ENCODE results near the gene ADAMTS17.
"Not testable (repeated sequence)": the region's sequence is repeated elsewhere in the genome, so short reads cannot be mapped to it uniquely, and the experiment has no call there.

The ADAMTS17 gene

DNA sequence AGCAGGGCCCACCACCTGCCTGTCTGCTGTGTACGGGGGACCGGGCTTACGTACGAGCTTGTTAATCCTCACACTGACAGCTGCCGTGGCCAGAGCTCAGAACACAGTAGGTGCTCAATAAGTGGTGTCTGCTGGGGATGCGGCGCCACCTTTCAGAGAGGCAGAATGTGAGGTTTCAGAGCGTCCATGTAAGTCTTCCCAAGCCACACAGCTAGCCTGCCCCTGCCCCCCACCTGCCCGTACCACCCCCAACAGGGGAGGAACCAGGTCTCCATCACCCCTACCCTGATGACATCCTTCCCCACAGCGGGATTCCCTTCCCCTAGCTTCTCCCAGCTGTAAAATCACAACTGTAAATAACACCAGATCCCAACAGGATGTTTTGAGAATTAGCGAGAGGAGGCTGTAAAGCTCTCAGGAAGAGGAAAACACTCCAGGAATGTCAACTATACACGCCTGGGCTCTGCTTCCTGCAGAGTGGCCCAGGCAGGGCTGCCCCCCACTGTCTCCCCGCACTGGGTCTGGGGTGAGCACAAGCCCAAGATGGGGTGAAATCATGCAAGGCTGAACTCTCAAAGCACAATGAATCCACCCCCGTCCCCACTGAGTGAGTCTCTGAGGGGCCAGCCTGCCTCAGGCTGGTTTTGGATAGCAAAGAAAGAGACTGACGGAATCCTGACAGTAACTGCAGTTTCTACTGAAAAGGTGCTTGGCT is 358.4 kb downstream of the ADAMTS17 start:
- no peak for DNase-seq

DNA sequence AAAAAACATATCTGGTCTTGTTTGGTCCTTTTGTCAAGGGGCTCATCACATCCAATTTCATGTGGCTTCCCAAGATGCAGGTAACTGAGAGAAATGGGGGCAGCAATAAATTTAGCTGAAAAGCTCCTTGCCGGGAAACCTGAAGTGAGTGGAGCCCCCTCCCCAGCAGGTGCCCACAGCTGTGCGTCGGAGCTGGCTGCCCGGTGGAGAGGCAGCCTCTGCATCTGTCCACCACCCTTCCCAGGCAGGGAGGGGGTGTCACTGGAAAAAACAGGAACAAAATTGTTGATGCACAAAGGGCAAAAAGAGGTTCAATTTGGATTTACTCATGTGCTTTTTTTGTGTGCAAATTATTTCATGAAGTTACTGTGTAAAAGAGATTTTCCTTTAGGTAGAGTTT is 359.1 kb downstream of the ADAMTS17 start:
- no peak for DNase-seq

DNA sequence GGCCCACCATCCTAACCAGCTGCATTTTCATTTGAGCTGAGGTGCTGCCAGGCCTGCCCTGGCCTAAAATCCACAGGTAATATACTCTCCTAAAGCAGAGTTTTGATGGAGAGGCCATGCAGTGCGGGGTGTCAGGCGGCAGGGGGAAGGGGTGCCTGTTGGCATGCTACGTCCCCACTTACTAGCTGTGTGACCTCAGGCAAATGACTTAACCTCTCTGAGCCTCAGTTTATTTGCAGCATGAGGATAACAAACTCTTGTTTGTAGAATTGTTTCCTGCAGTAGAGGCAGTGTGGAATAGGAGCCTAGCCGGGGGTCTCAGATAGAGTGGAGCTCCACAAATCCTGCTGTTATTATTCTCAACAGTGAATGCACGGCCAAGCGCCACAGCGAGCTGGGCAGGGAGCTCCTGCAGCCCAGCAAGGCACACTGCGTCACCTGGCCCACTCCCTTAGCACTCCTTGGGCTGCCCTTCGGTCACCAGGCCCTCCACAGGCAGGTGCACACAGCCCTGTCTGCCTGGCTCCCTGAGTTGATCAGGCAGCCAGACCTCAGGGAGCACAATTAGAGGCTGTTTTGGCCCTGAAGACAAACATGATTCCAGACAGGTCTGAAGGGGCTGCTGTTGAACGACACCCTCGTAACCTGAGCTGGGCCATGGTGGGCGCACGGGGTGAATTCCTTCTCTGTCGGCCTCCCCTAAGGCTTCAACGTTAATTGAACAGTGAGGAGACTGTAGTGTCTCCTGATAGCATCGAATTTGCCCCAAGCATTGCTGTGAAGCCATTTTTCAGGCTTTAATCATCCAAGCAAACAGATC is 359.7 kb downstream of the ADAMTS17 start:
- DNase-seq, result no peak

DNA sequence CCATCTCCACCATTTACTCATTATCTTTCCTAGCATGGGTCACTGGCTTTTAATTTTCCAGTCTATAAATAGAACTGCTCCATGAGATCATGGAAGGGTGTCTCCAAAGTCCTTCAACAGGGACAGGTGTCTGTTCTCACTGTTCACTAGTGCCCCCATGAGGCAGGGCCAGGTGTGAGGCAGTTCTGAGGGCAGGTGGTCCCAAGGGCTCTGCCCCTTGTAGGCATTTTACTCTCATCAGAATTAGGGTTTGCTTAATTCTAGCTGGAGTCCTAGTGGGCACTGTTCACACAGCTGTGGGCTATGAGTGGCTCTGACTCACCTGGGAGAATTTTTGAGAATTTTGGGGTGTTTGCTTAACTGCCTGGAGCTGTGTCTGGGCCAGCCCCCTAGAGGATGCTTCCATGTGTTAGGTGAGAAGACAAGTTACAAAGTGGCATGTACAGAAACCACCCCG is 360.6 kb downstream of the ADAMTS17 start:
- no peak for DNase-seq

DNA sequence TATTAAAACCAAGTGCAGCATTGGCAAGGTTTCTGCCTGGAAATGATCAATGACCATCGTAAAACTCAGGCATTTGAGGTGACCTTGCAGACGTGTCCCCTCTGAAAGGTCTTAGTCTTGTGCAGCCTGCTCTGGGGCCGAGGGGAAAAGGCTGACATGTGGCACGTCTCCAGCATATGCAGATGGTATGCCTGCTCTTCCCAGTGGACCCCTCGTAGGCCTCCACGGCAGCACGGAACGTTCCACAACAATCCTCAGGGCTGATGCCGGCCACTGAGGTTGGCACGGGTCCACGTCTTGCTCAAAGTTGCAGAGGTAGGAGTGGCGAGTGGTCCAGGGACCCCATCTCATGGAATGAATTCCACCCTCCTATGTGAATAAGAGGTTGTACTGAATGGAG is 361.0 kb downstream of the ADAMTS17 start:
- no peak for DNase-seq

DNA sequence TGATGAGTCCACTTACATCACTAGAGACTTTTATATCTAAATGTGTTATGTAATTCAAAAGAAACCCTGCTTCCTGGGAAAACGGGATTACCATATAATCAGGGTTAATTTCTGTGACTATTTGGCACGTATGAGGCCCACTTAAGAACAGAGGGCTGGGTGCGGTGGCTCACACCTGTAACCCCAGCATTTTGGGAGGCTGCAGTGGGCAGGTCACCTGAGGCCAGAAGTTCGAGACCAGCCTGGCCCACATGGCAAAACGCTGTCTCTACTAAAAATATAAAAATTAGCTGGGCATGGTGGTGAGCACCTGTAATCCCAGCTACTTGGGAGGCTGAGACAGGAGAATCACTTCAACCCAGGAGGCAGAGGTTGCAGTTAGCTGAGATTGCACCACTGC is 361.9 kb downstream of the ADAMTS17 start:
- DNase-seq, result not testable (repeated sequence)

DNA sequence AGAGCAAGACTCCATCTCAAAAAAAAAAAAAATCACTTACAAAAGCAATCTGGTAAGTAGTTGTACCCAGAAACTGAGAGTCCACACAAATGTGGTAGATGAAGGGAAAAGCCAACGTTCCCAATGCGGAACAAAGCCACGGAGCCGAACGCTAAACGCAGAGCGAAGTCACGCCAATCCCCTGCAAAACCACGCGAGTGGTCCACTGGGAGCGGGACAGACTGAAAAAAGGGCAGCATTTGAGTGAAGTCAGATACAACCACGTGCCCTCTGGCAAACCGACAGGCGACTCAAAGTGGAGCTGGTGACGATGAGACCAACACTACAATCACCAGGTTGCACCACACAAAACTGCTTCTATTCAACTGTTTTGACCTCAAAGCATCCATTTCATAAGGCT is 362.4 kb downstream of the ADAMTS17 start:
- no peak for DNase-seq

DNA sequence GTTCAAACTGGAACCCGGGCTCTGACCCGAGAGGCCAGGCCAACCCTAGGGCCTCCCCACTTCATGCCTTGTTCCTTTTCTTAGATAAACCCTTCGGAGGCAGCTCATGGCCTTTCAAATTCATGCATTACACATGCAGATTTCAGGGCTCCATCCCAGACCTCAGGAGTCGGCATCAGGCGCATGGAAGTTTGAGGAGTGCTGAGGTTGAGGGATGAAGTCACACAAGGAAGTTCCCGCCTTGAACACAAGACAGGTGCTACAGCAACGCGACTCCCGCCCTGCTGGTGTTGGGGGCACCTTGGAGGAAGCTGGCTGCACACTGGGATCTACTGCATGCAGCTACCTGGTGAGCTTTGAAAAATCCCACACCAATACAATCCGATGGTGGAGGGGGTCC is 363.3 kb downstream of the ADAMTS17 start:
- DNase-seq, result no peak

DNA sequence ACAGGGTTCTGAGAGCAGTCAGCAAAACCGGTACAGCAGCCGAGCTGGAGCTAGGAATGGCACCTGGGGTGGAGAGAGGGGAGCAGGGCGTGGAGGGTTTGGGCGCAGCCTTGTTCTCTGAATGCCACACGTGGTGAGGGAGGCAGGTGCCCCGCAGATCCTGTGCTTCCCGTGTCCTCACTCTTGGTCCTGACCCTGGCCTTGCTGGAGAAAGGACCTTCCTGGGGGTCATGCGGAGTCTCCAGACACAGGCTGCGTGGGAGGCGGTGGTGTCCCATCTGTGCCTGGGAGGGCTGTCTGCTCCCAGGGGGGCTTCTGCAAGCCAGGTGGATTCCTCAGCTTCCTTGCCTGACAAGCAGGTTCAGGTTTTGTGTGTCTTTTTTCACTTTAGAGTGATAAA is 363.8 kb downstream of the ADAMTS17 start:
- no peak for DNase-seq

DNA sequence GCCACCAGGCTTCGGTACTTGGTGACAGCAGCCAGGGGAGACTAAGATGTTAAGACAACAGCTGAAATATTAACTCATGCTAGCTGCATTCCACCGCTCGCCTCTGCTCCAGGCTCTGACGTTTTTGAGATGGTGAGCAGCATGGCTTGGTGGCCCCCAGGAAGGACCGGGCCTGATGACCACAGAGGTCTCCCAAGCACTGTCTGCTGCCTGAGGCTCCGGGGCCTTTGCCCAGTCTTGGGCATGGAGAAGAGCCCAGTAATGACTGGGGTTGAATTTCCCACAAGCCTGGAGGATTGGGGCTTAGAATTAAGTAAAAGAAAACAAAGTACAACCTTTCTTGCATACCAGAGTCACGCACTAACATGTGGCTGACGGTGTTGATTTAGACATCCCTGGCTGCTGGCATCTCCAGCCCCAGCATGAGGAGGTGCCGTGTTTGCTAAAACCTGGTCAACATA is 364.9 kb downstream of the ADAMTS17 start:
- no peak for DNase-seq

DNA sequence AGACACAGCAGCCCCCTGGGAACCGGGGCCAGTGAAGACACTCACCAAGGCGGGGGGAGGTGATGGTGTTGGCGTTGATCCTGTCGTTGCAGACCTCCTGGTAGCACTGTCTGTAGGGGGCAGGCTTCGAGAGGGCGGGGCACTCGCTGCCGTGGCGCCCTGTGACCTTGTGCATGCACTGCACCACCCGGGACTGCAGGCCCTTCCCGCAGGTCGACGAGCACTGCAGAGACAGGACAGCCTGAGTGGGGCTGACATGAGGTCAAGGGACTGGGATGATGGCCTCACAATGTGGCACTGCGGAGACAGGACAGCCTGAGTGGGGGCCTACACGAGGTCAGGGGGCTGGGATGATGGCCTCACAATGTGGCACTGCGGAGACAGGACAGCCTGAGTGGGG is 365.8 kb downstream of the ADAMTS17 start:
- no peak for DNase-seq

DNA sequence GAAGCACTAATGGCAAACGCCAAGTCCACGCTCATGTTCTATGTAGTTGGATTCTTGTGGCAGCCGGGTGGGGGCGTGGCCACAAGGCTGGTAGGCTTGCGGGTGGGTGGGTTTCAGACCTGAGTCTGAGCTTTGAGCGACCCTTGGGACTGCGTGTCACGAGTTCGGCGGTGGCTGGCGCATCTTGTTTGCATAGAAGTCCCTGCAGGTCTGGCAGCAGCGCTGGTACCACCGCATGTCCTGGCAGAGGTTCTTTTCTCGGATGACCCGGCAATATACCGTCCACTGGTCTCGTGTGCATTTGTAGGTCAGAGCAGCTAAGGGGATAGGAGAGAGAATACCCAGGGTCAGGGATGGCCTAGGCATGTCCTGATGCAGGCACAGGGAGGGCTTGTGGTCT is 367.5 kb downstream of the ADAMTS17 start:
- no peak for DNase-seq

DNA sequence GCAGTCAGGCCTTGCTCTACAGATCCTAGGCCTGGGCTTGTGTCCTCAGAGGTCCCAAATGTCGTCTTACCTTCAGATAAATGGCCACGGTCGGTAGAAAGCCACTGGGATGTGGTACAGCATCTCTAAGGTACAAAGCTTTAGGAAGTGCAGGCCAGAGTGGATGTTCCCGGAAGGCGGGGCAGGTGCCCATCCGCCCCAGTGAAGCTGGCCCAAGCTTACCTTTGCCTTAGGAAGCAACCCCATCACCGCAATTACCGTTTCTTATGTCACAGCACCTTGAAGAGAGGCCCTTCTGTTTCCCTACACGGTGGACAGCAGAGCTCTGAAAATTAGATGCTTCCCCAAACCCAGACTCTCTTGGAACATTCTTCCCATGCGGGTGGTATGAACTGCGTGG is 368.4 kb downstream of the ADAMTS17 start:
- no peak for DNase-seq

DNA sequence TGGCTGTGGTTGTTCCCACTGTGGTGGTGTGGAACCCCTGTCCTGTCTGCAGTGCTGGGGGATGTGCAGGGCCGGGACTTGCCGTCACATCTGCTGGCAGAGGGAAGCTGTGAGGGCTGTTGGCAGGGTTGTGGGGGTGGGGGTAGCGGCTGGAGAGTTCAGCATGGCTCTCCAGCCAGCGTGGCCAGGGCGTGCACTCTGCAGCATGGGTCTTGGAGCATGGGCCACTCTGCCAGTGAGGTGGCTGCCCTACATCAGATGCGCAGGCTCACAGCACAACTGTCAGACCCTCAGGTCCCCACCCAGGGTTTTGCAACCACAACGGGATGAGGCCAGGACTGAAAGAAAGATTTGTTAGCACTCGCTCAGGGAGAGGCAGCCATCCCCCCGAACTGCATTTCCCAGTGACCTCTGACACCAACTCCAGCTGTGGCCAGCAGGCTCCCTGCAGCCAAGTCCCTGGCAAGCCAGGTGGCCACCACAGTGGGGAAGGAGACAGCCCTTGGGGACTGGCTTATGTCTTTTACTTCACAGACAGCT is 370.8 kb downstream of the ADAMTS17 start:
- DNase-seq, result no peak

DNA sequence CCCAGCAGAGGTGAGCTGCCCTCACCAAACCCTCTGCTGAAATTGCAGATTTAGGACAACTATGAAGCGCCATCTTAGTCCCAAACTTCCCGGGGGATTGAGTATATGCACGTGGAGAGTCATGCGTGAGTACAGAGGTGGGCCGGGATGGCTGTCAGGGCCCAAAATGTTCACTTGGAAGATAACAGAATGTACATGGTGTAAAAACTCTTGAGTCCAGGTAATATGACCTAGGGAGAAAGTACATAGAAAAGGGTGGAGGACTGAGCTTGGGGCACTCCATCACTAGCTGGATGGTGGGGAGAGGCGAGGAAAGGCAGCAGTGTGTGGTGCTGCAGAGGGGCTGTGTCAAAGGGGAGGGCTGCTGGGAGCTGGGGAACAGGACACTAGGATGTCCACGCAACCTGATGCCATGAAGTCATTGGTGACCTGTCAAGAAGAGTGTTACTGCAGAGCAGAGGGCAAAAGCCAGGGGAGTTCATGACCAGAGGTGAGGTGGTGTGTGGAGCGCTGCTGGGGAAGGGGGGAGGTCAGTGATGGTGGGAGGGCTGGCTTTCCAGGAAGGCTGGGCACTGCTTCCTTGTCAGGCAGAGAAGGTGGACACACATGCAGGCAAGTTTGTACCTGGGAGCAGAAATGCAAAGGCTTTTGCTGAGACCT is 372.4 kb downstream of the ADAMTS17 start:
- no peak for DNase-seq

DNA sequence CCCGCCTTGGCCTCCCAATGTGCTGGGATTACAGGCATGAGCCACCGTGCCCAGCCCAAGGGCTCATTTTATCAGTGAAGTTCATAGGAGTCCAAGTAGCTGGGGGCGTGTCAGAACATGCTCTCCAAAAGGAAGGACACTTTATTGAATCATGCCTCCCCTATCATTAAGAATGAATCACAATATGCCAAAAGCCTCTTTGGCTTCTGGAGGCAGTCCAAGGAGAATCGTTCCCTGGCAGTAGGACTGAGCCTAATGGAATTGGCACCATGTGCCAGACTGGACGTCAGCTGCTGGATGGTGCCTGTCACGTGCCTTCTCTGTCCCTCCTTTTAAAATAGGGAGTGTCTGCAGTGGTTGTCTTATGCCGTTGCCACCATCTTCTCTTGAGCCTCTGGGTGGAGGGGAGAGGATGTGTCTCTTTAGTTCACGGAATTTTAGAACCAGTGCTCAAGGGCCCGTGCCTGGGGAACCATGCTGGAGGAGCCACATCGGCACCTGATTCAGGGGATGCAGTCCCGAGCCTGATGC is 373.9 kb downstream of the ADAMTS17 start:
- DNase-seq, result no peak

DNA sequence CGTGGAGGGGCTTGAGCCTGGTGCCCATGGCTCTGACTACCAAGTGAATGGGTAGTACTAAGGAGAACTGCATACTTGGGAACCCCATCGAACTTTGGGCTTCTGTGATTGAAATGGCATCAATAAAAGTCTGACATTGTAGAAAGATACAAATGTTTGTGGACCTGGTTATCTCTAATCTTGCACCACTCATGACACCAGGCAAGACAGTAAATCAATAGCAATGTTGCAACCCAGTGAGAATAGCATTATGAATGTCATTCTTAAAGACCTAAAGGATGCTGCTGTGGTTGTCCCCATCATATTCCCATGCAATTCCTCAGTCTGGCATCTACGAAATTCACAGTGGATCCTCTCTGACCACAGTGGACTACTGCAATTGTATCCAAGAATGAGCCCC is 375.0 kb downstream of the ADAMTS17 start:
- no peak for DNase-seq

DNA sequence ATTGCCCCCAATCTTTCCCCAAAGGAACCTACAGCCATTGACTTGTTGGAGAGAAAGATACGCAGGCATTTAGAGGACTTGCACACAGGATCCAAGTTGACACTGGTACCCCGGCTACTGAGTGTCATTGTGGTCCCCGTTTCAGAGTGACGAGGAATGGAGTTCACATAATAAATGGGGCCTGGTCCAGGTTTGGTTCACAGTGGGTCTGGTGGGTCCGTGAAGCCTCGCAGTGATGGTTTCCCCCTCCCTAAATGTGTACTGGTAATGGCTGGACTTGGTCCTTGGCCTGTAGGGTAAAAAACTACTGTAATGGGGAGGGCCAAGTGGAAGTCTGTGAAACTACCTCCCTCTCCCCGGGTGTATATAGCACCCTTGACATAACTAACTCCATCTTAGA is 376.4 kb downstream of the ADAMTS17 start:
- DNase-seq, result no peak

DNA sequence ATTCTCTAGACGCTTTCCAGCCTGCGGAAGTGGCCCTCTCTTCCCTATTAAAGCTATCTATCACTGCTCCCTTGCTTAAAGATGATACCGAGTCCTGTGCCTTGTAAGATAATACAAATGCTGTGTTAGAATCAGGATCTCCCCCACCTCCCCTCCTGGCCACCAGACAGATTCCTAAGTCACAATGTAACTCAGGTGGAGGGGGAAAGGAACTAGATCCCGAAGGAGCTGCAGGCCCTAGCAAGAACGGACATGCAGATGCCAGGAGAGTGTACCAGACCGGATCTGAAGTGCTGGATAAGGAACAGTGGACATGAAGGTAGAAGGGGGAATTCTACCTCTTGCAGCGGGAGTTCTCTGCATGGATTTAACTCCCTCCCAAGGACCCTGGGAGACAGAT is 377.8 kb downstream of the ADAMTS17 start:
- DNase-seq, result no peak

DNA sequence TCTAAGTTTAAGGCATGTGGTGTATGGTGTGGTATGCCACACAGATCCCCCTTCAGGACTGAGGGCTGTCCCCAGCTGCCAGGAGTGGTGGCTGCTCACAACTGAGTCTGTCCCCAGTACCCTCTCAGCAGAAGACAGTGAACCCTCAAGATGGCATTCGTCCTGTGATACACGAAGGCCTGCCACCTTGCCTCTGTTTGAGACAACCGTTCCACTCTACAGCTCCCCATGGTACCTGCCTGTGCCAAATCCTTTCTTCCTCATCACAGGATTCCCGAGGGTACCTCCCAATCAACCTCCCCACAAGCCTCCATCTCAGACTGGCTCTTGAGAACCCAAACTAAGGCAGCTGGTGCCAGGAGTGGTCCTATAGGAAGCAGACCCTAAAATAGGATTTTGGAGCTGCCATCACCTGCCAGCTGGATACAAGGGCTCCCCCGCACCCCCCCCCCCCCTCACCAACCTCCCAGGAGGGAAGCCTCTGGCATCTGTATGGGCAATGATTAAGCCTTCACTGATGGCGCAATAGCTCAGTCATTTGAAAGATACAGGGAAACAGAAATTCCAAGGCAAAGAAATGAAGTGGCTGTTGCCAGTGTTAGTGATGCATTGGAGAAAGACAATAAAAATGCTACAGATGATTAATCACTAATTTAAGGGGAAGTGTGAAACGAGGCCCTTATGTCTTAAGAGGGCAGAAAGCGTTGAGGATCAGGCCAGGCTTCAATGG is 378.5 kb downstream of the ADAMTS17 start:
- DNase-seq, result no peak

DNA sequence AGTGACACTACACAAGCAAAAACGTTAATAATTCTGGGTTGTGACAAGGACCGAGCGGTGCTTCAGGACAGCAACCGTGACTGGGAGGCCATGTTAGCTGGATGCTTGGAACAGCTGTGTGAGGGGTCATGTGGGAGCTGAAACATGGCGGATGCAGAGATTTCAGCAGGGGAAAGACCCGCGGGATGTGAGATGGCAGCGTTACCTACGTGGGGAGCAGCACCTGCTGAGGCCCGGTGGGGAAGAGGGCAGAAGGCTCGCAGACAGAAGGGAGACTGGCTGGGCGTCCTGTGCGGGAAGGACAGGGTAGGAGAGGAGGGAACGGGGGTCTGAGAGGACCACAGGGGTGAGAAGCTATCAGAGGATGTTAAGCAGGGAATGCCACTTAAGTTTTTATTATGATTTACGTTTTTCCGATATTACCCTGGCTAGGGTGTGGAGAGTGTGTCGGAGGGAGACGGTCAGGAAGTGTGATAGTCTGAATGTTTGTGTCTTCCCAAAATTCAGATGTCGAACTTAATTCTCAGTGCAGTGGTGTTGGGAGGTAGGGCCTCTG is 379.7 kb downstream of the ADAMTS17 start:
- no peak for DNase-seq

DNA sequence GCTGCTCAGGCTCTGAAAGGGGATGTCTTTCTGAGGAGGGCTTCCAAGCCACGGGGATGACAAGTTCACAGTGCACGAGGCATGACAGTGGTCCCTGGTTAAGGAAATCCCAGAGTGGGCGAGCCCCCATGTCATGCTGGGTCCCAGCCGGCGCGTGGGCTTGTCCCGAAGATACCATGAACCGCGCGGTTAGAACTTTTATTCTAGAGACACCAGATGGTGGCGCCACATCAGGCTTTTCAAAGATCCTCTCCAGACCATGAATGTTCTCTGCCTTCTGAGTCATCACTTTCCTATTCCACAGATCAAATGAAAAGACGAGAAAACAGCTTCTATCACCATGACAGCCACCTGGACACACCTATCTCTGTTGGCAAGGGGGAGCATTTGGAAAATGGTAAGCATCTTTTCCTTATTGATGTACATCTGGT is 380.7 kb downstream of the ADAMTS17 start:
- no peak for DNase-seq
